Heart right ventricle (tissue), 16 donors: ENCODE data around the gene COQ4. TPM values are rescaled to one million over a fixed set of nuclear protein-coding genes. Genes with fewer than 3 reads are reported as not detected.

Source experiments
- ATAC-seq, 8 donors: fragments of 200-7000 bp; cut with Tn5 transposase; one replicate each; pipeline ENCODE4 v1.9.1; 2020; ENCODE audit warnings: mild to moderate bottlenecking in 8 of 8, moderate library complexity in 8 of 8, moderate number of reproducible peaks in 1 of 8
- DNase-seq, 2 donors: peaks; one replicate each; pipeline ENCODE4 v3.0.0-alpha.2; 2020
- H3K27ac ChIP-seq, 10 donors: fragments of 200-600 bp; sonication (generic) in 2 of 10; one replicate each; pipeline versions ENCODE4 v1.5.0 to v1.8.0; 2020 to 2022; ENCODE audit warnings: mild to moderate bottlenecking in 3 of 10
- H3K27me3 ChIP-seq, 7 donors: fragments of 200-600 bp; one replicate each; pipeline ENCODE4 v1.8.0; 2021 to 2022; ENCODE audit warnings: mild to moderate bottlenecking in 2 of 7
- H3K36me3 ChIP-seq, 9 donors: fragments of 200-600 bp; sonication (generic) in 1 of 9; one replicate each; pipeline versions ENCODE4 v1.5.0 to v1.8.0; 2020 to 2022; ENCODE audit warnings: mild to moderate bottlenecking in 2 of 9
- H3K4me1 ChIP-seq, 9 donors: fragments of 200-600 bp; sonication (generic) in 1 of 9; one replicate each; pipeline versions ENCODE4 v1.5.0 to v1.8.0; 2020 to 2022; ENCODE audit warnings: mild to moderate bottlenecking in 4 of 9
- H3K4me3 ChIP-seq, 10 donors: fragments of 200-600 bp; sonication (generic) in 2 of 10; one replicate each; pipeline versions ENCODE4 v1.5.0 to v1.8.0; 2020 to 2022; ENCODE audit warnings: mild to moderate bottlenecking in 7 of 10, moderate library complexity in 2 of 10
- H3K9me3 ChIP-seq, 11 donors: fragments of 200-600 bp in 10 of 11; sonication (generic) in 2 of 11; one replicate each; pipeline versions ENCODE4 v1.5.0 to v1.8.0; 2013 to 2022; ENCODE audit warnings: mild to moderate bottlenecking in 2 of 11, control low read depth in 1 of 11, moderate library complexity in 1 of 11
- WGBS, 2 donors: extraction: QIAGEN DNeasy Blood & Tissue Kit; methylation state at CpG; one replicate each; pipeline ENCODE4 v1.1.7; 2013; ENCODE audit warnings: inconsistent platforms in 1 of 2; 5-methylcytosine and 5-hydroxymethylcytosine counted together
- intact Hi-C, 10 donors: fragments of 100-400 bp; cut with DNase I; formaldehyde crosslinking; loops; one replicate each; pipeline versions ENCODE4 v1.11.1 to v1.14.2; 2022
- polyA plus RNA-seq, 2 donors: library from polyadenylated mRNA; stranded (reverse); fragments of 200-250 nt; gene quantifications; one replicate each; pipeline ENCODE4 v1.2.3, GENCODE V29; 2013
- total RNA-seq, 10 donors: library from RNA; stranded (reverse); fragmentation: NEBNext Ultra II Directional in 3 of 10; extraction: Animal tissue kit (Norgen Biotek cat#: 25700) in 3 of 10; gene quantifications; one replicate each; pipeline versions ENCODE4 v1.2.1 to v1.2.4, GENCODE V29; 2021 to 2023
- TF ChIP-seq, protein P1 (sequence below), 9 donors: fragments of 200-600 bp; sonication (generic) in 2 of 9; IDR thresholded peaks; one replicate each; pipeline versions ENCODE4 v1.5.0 to v1.8.0; 2021 to 2022; ENCODE audit warnings: antibody characterized with exemption in 9 of 9, mild to moderate bottlenecking in 5 of 9, moderate library complexity in 1 of 9
- donor health status: Arrhythmogenic right ventricular cardiomyopathy.
- donor health status: ischemic (EF 13 %, LVEDD 7.1; RV severe dilation, severe dysfunction).
- donor health status: healthy with polysubstance abuse.
- donor health status: DM: no; HTN: yes; CAD: no.
- donor health status: DM: no; HTN: no; CAD: no.
- donor health status: ischemic (EF 25% LVEDD 6.9; RV normal size, moderate dysfunction).
- donor health status: ischemic (EF 25% LVEDD 5.7; RV mildly dilated, moderate dysfunction).
- donor health status: healthy.
- donor health status: DM: yes; HTN: yes; CAD: no.
- donor health status: Ischemic cardiomyopathy.
- donor health status: ischemic (EF 35%, LVEDD 5.7; RV mildly dilated, moderate dysfunction).
- donor health status: nonischemic (EF 11% LVEDD 7.7; RV severe dilation, severe dysfunction).
- donor health status: DM: yes; HTN: yes; CAD: no.
- donor health status: PGD.
- donor health status: ischemic (EF 29% LVEDD 5.4; RV normal size, mild dysfunction).
- donor health status: nonischemic (EF 23%, LVEDD 6.1; RV moderate dilation, normal function).

COQ4 gene
- total and polyA plus RNA-seq, 12 donors: 26.5 to 42.8 (median 30.2) TPM

DNA sequence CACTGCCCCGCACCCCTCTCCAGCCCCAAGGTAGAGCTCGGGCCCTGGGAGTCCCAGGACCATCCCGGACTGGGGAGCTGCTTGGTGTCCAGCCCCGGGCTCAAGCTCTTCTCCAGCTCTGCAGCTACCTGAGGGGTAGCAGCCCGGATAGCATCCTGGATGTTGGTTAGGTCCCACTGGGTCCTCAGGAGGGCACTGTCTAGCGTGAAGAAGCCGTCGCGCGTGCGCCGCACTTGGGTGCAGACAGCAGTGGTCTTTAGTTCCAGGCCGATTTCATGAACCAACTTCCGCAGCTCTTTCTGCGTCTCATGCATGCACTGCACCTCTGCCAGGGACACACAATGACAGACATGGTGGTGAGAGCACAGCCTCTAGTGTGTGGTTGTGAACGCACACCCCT lies 13.1 kb upstream of the COQ4 start:
- TF ChIP-seq, protein P1, sequence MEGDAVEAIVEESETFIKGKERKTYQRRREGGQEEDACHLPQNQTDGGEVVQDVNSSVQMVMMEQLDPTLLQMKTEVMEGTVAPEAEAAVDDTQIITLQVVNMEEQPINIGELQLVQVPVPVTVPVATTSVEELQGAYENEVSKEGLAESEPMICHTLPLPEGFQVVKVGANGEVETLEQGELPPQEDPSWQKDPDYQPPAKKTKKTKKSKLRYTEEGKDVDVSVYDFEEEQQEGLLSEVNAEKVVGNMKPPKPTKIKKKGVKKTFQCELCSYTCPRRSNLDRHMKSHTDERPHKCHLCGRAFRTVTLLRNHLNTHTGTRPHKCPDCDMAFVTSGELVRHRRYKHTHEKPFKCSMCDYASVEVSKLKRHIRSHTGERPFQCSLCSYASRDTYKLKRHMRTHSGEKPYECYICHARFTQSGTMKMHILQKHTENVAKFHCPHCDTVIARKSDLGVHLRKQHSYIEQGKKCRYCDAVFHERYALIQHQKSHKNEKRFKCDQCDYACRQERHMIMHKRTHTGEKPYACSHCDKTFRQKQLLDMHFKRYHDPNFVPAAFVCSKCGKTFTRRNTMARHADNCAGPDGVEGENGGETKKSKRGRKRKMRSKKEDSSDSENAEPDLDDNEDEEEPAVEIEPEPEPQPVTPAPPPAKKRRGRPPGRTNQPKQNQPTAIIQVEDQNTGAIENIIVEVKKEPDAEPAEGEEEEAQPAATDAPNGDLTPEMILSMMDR (IDR thresholded peaks at IDR 0.05): no peak
- no peak for DNase-seq
- peaks cover 0 to 16% (median 7%) of the 10 kb centered on the region in 9 donors for H3K4me1 ChIP-seq
- ATAC-seq: peak in 2 of 8 donors; percentile 9 to 12
- H3K4me3 ChIP-seq: no peak overlapping the region
- peaks cover 0 to 77% (median 29%) of the 10 kb centered on the region in 9 donors for H3K36me3 ChIP-seq
- no peaks in the 10 kb centered on the region for H3K27me3 ChIP-seq
- intact Hi-C loops: no loop called here
- 96% methylated on average over 16 of the region's 16 CpGs for WGBS, 2 donors
- H3K27ac ChIP-seq: peak overlapping the region in 6 of 10 donors; percentile 25 to 82 (median 73)
- no peaks in the 10 kb centered on the region for H3K9me3 ChIP-seq

DNA sequence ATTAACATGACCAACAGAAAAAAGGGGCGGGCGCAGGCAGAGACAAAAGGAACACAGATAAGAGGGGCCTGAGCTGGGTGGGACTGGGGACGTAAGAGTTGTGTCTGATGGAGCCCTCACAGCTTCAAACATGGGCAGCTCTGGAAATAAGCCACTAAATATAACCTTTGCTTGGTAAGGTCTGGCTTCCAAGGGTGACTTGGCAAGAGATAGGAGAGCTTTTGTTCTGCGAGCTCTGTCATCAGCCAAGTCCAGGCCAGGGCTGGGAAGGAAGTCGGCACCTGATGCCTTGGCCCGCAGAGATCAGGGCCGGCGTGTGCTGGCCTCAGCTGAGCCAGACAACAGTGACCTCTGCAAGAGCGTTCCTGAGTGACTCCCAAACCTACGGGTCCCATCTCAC lies 12.2 kb upstream of the COQ4 start:
- intact Hi-C loops: no loop called here
- no peaks in the 10 kb centered on the region for H3K27me3 ChIP-seq
- DNase-seq: peak; percentile 38 to 53
- peaks cover 0 to 14% (median 7%) of the 10 kb centered on the region in 9 donors for H3K4me1 ChIP-seq
- H3K36me3 ChIP-seq: peaks cover 0 to 86% (median 37%) of the 10 kb centered on the region in 9 donors
- H3K4me3 ChIP-seq: no peak overlapping the region
- peak; percentile 65 to 93 (median 84) for ATAC-seq
- peak overlapping the region in 9 of 10 donors; percentile 40 to 82 (median 74) for H3K27ac ChIP-seq
- TF ChIP-seq, protein P1 (IDR thresholded peaks at IDR 0.05): no peak
- 37 to 47% methylated on average over 10 of the region's 10 CpGs for WGBS, 2 donors
- H3K9me3 ChIP-seq: no peaks in the 10 kb centered on the region

DNA sequence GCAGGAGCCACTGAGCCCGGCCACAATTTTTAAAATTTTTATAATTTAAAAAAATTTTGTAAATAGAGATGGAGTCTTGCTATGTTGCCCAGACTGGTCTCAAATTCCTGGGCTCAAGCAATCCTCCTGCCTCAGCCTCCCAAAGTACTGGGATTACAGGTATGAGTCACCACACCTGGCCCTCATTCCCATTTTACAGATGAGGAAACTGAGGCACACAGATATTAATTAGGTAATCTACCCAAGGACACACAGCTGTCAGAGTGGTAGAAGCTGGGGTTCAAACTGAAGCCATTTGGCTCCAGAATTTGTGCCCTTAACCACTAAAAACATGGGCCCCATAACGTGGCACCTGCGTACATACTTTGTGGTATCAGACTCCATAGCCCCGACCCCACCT lies 7.9 kb upstream of the COQ4 start:
- DNase-seq: no peak
- no peak for ATAC-seq
- Histone ChIP-seq H3K4me1 (peaks cover 0 to 14% (median 7%) of the 10 kb centered on the region in 9 donors), H3K9me3 (no peaks in the 10 kb centered on the region), H3K36me3 (peaks cover 0 to 96% (median 37%) of the 10 kb centered on the region in 9 donors), H3K27ac (no peak overlapping the region), H3K4me3 (no peak overlapping the region), H3K27me3 (no peaks in the 10 kb centered on the region)
- TF ChIP-seq, protein P1 (IDR thresholded peaks at IDR 0.05): no peak
- intact Hi-C loops: no loop called here
- 97 to 99% methylated on average over 4 of the region's 4 CpGs for WGBS, 2 donors

DNA sequence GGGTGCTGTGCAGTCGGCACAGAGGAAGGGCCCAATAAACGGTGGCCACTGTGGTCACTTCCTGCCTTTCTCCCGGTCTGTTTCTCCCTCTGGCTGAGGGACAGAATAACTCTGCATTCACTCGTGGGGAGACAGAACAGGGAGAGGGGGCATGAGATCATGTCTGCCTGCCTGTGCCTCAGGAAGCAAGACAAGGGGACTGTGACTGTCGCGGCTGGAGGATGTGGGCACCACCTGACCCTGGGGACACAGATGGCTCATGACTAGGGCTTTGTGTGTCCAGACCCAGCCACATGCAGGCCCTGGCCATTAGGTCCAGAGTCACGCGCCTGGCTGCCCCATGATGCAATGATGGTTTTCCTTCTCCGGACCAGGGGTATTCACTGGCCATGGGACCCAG lies 6.2 kb upstream of the COQ4 start:
- intact Hi-C loops: no loop called here
- DNase-seq (no peak), ATAC-seq (no peak)
- Histone ChIP-seq H3K27me3 (no peaks in the 10 kb centered on the region), H3K4me3 (no peak overlapping the region), H3K27ac (no peak overlapping the region), H3K9me3 (no peaks in the 10 kb centered on the region), H3K4me1 (peaks cover 1 to 5% (median 3%) of the 10 kb centered on the region in 9 donors), H3K36me3 (peaks cover 0 to 90% (median 28%) of the 10 kb centered on the region in 9 donors)
- TF ChIP-seq, protein P1 (IDR thresholded peaks at IDR 0.05): no peak
- 68 to 75% methylated on average over 9 of the region's 9 CpGs for WGBS, 2 donors
